Measurements from ENCODE around the gene PDE3B. TPM values are rescaled to one million over a fixed set of nuclear protein-coding genes. Genes with fewer than 3 reads are reported as not detected.

The PDE3B gene
- total RNA-seq, 2 donors from 2014 or later = 21.5 to 23.6 TPM

- DNase-seq = no peak
- no peaks in the 10 kb centered on the region for H3K9me3 ChIP-seq
- no peaks in the 10 kb centered on the region for H3K27me3 ChIP-seq
- no peak overlapping the region for H3K4me3 ChIP-seq
- no peaks in the 10 kb centered on the region for H3K4me1 ChIP-seq
- H3K36me3 ChIP-seq = no peaks in the 10 kb centered on the region
- intact Hi-C loops (cut with DNase I) = loop anchor here (5.0 kb wide), 1 partner anchor 158 kb away; the partner anchor contains the start of gene CALCB
- no peak overlapping the region for H3K27ac ChIP-seq
- TF ChIP-seq, protein P1, sequence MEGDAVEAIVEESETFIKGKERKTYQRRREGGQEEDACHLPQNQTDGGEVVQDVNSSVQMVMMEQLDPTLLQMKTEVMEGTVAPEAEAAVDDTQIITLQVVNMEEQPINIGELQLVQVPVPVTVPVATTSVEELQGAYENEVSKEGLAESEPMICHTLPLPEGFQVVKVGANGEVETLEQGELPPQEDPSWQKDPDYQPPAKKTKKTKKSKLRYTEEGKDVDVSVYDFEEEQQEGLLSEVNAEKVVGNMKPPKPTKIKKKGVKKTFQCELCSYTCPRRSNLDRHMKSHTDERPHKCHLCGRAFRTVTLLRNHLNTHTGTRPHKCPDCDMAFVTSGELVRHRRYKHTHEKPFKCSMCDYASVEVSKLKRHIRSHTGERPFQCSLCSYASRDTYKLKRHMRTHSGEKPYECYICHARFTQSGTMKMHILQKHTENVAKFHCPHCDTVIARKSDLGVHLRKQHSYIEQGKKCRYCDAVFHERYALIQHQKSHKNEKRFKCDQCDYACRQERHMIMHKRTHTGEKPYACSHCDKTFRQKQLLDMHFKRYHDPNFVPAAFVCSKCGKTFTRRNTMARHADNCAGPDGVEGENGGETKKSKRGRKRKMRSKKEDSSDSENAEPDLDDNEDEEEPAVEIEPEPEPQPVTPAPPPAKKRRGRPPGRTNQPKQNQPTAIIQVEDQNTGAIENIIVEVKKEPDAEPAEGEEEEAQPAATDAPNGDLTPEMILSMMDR (IDR thresholded peaks at IDR 0.05) = no peak
- no peak overlapping the region for H3K9ac ChIP-seq (ENCODE audit: low read depth in 2 of 2, low read length in 2 of 2)
These were observed 270.9 kb downstream of the PDE3B start for GRCh38 chr11:14914536-14914935.

DNA sequence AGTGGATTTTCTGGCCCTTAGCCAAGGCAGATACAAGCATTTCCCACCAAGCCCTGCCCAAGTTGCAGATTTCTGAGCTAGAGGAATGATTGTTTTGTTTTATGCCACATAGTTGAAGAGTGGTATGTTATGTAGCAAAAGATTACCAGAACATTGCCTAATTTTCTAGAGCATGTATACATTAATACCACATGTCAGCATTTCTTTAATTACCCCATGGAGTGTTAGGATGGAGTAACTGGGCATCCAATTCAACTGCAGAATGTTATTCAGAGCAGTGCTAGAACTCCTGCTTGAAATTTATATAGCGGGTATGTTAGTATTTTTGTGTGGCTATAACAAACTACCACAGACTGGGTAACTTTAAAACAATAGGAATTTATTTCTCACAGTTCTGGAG is 272.8 kb downstream of the PDE3B start:
- Histone ChIP-seq H3K27me3 (no peaks in the 10 kb centered on the region), H3K4me1 (no peaks in the 10 kb centered on the region), H3K9ac (ENCODE audit: low read depth in 2 of 2, low read length in 2 of 2) (no peak overlapping the region), H3K4me3 (no peak overlapping the region), H3K36me3 (no peaks in the 10 kb centered on the region), H3K27ac (no peak overlapping the region), H3K9me3 (no peaks in the 10 kb centered on the region)
- TF ChIP-seq, protein P1 (IDR thresholded peaks at IDR 0.05) = no peak
- DNase-seq = no peak
- intact Hi-C loops (cut with DNase I) = no loop called here

Other genes starting within 250 kb of the PDE3B start
- 100 to 1,000 TPM in 1 of 2 donors, 10 to 100 TPM in 1; 95.2 to 112 TPM for gene COPB1, start 144.0 kb upstream of the PDE3B start, total RNA-seq
- gene PSMA1, start 123.4 kb upstream of the PDE3B start, total RNA-seq = 100 to 1,000 TPM; 120 to 147 TPM
- gene CYP2R1, start 248.4 kb downstream of the PDE3B start, total RNA-seq = 10 to 100 TPM; 11.1 to 17.7 TPM

Measured in colonic mucosa (tissue), 4 donors.